GM18498 (cell line): ENCODE data around the gene SLC16A3.

ENCODE experiments used
- ATAC-seq: cut with Tn5 transposase; IDR thresholded peaks from one replicate; pipeline ENCODE4 v1.9.1; 2021; ENCODE audit warnings: mild to moderate bottlenecking, moderate library complexity; ENCODE audit not compliant: unreplicated experiment

The SLC16A3 gene

DNA sequence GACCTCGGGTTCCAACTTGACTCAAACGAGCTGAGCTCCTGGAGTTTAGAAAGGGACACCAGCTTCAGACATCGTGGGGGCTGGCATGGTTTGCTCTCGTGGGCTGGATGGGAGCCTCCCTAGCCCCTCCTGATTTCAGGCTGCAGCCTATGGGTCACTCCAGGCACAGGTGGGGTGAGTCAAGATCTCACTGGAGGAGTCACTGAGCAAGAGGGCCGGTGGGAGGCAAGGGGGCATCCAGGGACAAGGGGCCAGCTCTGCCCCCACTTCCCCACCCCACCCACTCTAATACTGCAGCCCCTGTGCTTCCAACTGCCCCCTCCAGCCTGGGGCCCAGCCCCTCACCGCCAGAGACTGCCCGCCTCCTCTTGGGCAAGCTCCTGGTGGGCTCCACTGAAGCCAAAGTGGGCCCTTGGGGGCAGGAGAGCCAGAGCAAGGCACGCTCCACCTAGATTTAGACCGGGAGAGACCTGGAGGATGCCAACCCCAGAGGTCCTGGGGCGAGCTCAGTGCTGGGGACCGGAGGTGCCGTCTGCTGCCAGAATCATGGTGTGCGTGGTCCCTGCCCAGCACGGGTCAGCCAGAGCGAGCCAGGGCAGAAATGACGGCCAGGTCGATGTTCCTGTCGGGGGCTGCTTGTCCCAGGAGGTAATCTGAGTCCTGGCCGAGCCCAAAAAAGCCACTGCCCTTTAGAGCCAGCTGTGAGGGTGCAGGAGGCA is 6.4 kb downstream of the SLC16A3 start:
- ATAC-seq: no peak

DNA sequence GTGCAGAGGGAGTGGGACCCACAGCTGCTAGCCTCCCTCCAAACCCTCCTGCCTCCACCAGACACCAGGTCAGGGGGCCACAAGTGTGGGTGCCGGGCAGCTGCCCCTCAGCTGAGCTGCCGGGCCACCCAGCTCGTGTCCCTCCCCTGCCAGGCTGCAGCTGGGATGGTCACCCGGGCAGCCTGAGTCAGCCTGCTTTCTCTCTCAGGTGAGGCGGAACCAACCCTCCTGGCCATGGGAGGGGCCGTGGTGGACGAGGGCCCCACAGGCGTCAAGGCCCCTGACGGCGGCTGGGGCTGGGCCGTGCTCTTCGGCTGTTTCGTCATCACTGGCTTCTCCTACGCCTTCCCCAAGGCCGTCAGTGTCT is 6.9 kb downstream of the SLC16A3 start:
- ATAC-seq: no peak

DNA sequence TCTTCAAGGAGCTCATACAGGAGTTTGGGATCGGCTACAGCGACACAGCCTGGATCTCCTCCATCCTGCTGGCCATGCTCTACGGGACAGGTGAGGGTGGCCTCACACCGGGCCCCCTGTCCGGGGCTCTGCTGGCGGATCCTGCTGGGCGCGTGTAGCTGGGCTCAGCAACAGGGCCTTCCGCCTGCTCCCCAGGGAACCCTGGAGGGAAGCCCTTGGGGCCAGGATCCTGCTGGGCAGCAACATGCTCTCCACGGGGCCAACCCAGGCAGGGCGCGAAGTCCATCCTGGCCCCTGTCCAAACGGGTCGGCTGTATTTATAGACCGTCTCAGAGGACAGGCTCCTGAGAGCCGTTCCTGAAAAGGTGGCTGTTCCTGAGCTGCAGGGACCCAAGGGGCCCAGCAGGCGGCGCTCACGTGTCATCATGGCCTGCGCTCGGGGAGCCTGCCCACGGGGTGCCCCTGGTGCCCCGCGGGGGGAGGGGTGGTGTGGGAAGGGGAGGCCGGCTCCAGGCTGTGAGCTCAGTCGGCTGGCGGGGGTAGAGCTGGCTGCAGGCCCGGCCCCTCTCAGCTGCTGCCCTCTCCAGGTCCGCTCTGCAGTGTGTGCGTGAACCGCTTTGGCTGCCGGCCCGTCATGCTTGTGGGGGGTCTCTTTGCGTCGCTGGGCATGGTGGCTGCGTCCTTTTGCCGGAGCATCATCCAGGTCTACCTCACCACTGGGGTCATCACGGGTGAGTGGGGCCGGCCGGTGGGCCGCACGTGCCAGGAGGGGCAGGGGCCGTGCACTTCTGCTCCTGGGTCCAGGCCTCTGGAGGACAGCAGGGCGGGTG is 7.5 kb downstream of the SLC16A3 start:
- ATAC-seq: no peak

DNA sequence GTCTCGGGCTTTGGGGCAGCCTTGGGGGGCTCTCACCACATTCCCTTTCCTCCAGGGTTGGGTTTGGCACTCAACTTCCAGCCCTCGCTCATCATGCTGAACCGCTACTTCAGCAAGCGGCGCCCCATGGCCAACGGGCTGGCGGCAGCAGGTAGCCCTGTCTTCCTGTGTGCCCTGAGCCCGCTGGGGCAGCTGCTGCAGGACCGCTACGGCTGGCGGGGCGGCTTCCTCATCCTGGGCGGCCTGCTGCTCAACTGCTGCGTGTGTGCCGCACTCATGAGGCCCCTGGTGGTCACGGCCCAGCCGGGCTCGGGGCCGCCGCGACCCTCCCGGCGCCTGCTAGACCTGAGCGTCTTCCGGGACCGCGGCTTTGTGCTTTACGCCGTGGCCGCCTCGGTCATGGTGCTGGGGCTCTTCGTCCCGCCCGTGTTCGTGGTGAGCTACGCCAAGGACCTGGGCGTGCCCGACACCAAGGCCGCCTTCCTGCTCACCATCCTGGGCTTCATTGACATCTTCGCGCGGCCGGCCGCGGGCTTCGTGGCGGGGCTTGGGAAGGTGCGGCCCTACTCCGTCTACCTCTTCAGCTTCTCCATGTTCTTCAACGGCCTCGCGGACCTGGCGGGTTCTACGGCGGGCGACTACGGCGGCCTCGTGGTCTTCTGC is 8.4 kb downstream of the SLC16A3 start:
- no peak for ATAC-seq

DNA sequence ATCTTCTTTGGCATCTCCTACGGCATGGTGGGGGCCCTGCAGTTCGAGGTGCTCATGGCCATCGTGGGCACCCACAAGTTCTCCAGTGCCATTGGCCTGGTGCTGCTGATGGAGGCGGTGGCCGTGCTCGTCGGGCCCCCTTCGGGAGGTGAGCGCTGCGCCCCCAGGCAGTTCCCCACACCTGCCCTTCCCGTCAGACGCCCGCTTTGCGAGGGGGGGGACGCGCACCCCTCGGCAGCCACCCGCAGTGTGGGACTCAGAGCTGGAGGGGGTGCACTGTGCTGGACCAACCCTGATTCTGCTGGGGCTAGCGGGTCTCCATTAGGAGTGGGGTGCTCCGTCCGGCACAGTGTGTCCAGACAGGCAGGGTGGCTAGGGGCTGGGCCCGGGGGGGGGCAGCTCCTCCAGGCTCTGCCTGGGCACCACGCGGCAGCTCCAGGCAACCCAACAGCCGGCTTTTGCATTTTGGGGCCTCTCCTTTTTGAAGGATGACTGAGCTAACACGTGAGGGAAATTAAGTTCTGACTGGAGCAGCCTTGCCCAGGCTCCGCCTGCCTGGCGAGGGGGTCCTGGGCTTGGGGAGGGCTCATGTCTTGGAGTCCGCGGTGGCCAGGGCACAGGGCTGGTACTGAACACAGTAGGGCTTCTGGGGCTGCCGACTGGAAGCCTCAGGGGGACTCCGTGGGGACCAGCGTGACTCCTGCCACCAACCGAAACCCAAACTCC is 9.1 kb downstream of the SLC16A3 start:
- no peak for ATAC-seq

GRCh38 chr17:82238472-82239201 is 9.8 kb downstream of the SLC16A3 start:
- no peak for ATAC-seq

GRCh38 chr17:82239401-82239925 is 10.6 kb downstream of the SLC16A3 start:
- ATAC-seq: no peak

DNA sequence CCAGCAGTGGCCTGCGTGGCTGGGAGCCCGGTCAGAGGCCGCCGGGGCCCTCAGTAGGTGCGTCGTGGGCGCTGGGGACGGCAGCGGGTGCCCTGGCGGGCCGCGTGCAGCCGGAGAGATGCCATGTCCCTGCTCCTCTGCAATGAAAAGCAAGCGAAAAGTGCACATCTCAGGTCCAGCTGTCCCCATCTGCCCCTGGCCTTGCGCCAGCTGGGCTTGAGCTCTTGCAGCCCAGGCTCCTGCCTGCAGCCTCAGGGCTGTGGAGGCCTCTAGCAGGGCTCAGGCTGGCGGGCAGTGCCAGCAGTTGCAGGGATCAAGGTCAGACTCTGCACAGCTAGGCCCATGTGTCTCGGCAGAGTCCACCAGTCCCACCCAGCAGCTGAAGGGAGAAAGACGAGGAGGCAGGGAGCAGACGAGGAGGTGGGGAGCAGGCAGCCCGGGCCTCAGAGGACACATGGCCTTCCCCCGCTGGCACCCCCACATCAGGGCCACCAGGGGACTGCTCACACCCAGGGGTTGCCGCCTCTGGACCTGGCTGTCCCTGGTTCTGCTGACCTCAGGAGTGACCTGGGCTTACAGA is 11.2 kb downstream of the SLC16A3 start:
- ATAC-seq: no peak

DNA sequence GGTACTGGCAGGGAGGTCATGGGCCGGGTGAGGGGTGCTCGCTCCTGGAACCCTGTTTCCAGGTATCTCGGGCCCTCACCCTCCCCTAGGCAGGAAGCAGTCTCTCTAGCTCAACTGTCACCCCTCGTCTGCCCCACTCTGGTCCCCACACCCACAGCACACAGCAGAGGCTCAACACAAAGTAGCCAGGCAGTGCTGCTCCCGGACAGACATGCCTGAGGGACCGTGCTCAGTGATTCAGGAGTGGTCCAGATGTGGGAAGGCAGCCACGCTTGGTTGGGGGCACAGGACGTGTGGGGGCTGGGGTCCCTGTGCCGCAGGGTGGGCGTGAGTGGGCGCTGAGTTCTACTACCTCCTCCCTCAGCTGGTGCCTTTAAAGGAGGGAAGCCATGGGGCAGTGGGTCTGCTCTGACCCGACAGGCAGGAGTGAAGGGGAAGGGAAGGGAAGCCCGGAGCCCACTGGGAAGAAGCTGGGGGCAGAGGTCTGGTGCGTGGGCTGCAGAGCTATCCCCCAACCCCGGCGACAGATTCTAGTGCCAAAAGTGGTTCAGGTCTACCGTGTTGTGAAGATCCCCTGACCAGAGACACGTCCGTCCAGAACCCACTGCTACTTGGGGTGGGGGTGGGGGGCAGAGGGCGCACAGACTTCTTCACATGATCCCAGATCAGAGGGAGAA is 11.8 kb downstream of the SLC16A3 start:
- ATAC-seq: no peak

DNA sequence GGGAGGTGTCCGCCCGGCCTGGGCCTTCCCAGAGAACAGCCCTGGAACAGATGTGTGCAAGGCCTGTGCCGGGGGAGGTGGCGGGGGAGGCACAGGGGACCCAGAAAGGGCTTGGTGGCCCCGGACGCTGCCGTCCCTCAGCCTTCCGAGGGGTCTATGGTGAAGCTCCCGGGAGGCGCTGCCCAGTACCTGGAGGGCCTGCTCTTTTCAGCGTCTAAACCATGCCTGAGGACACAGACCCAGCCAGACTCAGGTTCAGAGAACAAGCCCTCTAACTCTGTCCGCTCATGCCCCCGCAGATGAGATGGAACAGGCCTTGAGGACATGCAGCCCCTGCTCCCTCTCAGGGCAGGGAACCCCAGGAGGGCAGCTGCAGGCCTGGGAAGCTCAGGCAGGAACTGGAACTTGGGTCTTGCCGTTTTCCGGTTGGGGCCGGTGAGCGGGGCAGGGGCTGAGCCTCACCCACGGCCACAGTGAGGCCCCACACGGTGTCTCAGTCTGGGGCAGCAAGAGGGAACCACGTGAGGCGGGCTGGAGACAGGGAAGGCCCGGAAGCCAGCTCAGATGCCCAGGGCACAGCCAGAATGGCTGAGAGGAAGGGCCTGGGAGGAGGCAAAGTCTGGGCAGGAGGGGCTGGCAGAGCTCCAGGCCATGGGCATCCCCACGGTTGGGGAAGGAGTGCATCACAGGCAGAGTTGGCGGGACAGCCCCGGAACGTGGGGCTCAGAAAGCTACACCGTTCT is 12.5 kb downstream of the SLC16A3 start:
- ATAC-seq: no peak

GRCh38 chr17:82241926-82242697 is 13.3 kb downstream of the SLC16A3 start:
- no peak for ATAC-seq

DNA sequence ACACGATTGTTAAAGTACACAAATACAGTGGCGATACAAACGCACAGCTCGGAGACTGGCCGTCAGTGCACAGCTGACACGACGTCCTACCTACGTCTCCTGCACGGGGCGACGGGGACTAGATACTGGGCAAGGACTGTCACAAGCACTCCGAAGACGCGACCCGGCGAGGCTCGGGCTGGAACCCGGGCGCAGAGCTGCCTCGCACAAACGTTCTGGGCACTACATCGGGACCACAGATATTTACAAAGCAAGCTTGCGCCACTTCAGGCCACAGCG is 13.8 kb downstream of the SLC16A3 start:
- no peak for ATAC-seq

GRCh38 chr17:82242977-82243647 is 14.3 kb downstream of the SLC16A3 start:
- no peak for ATAC-seq

- no peak for ATAC-seq
These were observed 15.0 kb downstream of the SLC16A3 start for GRCh38 chr17:82243648-82244412.

DNA sequence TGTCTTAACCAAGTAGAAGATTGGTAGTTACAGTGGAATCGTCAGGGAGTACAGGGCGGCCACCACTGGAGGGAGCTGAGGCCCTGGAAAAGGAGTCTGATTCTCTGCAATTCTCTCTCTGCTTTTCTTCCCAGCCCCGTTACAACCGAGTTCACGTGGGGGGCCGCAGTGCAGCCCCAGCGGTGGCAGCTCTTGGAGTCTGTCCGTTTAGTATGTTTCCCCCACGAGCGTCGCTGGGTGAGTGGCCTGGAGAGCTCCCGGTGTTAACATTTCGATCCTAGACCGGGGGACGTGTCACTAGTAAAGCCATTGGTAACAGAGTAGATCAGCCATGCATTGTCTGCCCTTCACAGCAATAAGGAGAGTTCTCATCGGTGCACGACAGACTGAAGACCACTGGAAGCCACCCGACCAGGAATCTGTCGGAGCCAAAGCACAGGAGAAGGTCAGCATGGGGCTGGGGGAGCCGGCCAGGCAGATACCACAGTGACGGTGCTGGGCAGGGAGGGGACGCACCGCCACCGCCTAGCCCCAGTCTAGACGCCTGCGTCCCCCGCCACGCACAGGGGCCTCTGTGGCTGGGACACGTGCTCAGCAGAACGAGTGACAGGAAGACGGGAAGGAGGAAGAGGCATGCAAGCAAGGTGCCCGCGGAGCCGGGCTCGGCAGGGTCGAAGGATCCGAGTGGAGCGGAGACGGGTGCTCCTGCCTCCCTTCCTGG is 15.7 kb downstream of the SLC16A3 start:
- no peak for ATAC-seq
